HFFc6 (cell line): ENCODE results near the gene JCAD. TPM values are rescaled to one million over a fixed set of nuclear protein-coding genes. Genes with fewer than 3 reads are reported as not detected.
"Not testable (repeated sequence)": the region's sequence is repeated elsewhere in the genome, so short reads cannot be mapped to it uniquely, and the experiment has no call there.

ENCODE experiments used
- DNase-seq: peaks from one replicate; pipeline ENCODE4 v3.0.0-alpha.2; 2018
- H3K27ac Mint-ChIP-seq: 2 replicates; pipeline ENCODE4 v1.8.0; 2020; ENCODE audit warnings: mild to moderate bottlenecking, mixed read lengths
- H3K27me3 Mint-ChIP-seq: 2 replicates; pipeline ENCODE4 v1.8.0; 2021; ENCODE audit warnings: mild to moderate bottlenecking, moderate library complexity, mixed read lengths; ENCODE audit not compliant: insufficient read depth
- H3K36me3 Mint-ChIP-seq: 2 replicates; pipeline ENCODE4 v1.8.0; 2021; ENCODE audit warnings: low read depth, mixed read lengths
- H3K4me1 Mint-ChIP-seq: 2 replicates; pipeline ENCODE4 v1.8.0; 2020; ENCODE audit warnings: low read depth, mixed read lengths
- H3K4me3 Mint-ChIP-seq: 2 replicates; pipeline ENCODE4 v1.8.0; 2020; ENCODE audit warnings: mild to moderate bottlenecking, moderate library complexity, mixed read lengths
- H3K9me3 Mint-ChIP-seq: 2 replicates; pipeline ENCODE4 v1.8.0; 2020; ENCODE audit warnings: mild to moderate bottlenecking, mixed read lengths
- total RNA-seq, 6 experiments: library from RNA; stranded (reverse); fragmentation: NEBNext Ultra II Directional; extraction: Animal tissue kit (Norgen Biotek cat#: 25700); gene quantifications; 2 replicates in 1 of 6; 3 replicates in 5 of 6; pipeline ENCODE4 v1.2.3, GENCODE V29; 2021
- TF ChIP-seq, protein P1 (sequence below): fragments of 200-600 bp; sonication (generic); IDR thresholded peaks from 2 replicates; pipeline ENCODE4 v1.5.0; 2021; ENCODE audit warnings: antibody characterized with exemption, mild to moderate bottlenecking

Gene JCAD
- total RNA-seq, 6 experiments from 2014 or later = 27.7 to 54.4 (median 46.6) TPM

DNA sequence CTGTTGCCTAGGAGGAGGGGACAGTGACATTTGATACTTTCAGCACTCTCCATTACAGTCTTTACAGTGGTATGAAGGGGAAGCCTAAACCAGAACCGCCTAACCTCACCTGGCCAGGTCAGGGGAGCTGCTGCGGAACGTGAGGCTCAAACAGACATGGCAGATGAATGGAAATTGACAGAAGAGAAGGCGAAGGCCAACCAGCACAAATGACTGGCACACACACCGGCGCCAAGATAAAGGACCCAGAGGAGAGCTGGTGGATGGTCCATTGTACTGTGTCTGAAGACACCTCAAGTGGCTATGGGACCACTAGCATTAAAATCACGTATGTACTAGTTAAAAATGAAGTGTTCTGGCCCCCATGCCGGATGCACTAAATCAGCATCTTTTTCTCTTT lies 53.0 kb downstream of the JCAD start:
- H3K36me3 Mint-ChIP-seq = no peaks in the 10 kb centered on the region
- no peak overlapping the region for H3K27ac Mint-ChIP-seq
- TF ChIP-seq, protein P1, sequence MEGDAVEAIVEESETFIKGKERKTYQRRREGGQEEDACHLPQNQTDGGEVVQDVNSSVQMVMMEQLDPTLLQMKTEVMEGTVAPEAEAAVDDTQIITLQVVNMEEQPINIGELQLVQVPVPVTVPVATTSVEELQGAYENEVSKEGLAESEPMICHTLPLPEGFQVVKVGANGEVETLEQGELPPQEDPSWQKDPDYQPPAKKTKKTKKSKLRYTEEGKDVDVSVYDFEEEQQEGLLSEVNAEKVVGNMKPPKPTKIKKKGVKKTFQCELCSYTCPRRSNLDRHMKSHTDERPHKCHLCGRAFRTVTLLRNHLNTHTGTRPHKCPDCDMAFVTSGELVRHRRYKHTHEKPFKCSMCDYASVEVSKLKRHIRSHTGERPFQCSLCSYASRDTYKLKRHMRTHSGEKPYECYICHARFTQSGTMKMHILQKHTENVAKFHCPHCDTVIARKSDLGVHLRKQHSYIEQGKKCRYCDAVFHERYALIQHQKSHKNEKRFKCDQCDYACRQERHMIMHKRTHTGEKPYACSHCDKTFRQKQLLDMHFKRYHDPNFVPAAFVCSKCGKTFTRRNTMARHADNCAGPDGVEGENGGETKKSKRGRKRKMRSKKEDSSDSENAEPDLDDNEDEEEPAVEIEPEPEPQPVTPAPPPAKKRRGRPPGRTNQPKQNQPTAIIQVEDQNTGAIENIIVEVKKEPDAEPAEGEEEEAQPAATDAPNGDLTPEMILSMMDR = no peak
- H3K9me3 Mint-ChIP-seq = no peaks in the 10 kb centered on the region
- no peak overlapping the region for H3K4me3 Mint-ChIP-seq
- peaks cover 11% of the 10 kb centered on the region for H3K27me3 Mint-ChIP-seq
- DNase-seq = no peak
- H3K4me1 Mint-ChIP-seq = peaks cover 15% of the 10 kb centered on the region

DNA sequence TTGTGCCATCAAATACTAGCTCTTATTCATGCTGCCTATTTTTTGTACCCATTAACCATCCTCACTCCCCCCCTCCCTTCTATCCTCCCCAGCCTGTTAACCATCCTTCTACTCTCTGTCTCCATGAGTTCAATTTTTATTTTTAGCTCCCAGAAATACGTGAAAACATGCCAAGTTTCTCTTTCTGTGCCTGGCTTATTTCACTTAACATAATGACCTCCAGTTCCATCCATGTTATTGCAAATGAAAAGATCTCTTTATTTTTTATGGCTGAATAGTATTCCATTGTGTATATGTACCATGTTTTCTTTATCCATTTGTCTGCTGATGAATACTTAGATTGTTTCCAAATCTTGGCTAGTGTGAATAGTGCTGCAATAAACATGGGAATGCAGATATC lies 54.3 kb downstream of the JCAD start:
- not testable (repeated sequence) for H3K4me3 Mint-ChIP-seq, DNase-seq, H3K36me3 Mint-ChIP-seq, H3K27ac Mint-ChIP-seq, H3K9me3 Mint-ChIP-seq
- Mint-ChIP-seq H3K27me3 (peaks cover 11% of the 10 kb centered on the region), H3K4me1 (peaks cover 25% of the 10 kb centered on the region)

DNA sequence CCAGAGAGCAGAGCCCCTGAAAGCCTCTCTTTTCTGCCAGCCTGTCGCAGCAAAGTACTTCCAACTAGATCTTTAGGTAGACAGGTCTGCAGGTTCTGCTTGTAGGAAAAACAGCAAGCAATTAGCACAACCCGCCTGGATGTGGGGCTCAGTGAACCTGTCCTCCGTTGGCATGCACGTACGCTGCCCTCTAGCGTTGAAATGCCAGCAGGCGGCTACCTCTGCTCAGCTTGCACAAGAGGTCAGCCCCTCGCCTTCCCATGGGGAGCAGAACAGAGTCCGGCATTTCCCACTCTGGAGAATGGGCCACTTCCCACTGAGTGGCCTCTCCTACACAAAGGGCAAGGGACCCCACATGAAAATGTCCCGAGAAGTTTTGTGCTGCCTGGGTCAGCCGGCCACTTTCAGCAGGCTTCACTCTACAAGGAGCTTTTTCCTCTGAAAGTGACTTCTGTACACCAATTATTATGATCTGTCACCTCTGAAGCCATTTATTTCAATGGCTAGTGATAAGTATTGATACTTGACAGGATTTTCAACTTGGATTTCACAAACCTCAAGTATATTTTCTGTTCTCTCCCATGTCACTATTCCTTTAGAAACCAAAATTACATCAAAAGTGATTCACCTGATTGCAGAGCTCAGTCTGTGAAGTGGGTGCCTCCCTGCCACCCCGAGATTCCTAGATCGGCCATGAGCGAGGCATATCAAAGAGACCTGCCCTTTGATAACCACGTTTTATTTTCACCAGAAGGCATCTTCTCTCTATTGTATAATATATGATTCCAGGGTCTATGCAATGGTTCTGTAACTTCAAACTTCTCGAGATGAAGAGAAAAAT lies 56.7 kb downstream of the JCAD start:
- Mint-ChIP-seq H3K9me3 (no peaks in the 10 kb centered on the region), H3K27ac (no peak overlapping the region), H3K36me3 (no peaks in the 10 kb centered on the region), H3K4me1 (peaks cover 25% of the 10 kb centered on the region), H3K4me3 (no peak overlapping the region), H3K27me3 (peaks cover 10% of the 10 kb centered on the region)
- peak; percentile 60 for DNase-seq
- TF ChIP-seq, protein P1 = peak; percentile 88

GRCh38 chr10:30000802-30001571 lies 58.4 kb downstream of the JCAD start:
- no peaks in the 10 kb centered on the region for H3K36me3 Mint-ChIP-seq
- H3K9me3 Mint-ChIP-seq = no peaks in the 10 kb centered on the region
- H3K27me3 Mint-ChIP-seq = peaks cover 12% of the 10 kb centered on the region
- peaks cover 25% of the 10 kb centered on the region for H3K4me1 Mint-ChIP-seq
- no peak overlapping the region for H3K4me3 Mint-ChIP-seq
- DNase-seq = peak; percentile 65
- TF ChIP-seq, protein P1 = no peak
- peak overlapping the region; percentile 42 for H3K27ac Mint-ChIP-seq

- H3K4me1 Mint-ChIP-seq = peaks cover 25% of the 10 kb centered on the region
- no peak overlapping the region for H3K27ac Mint-ChIP-seq
- H3K36me3 Mint-ChIP-seq = no peaks in the 10 kb centered on the region
Measured at GRCh38 chr10:29998142-29998808, 61.1 kb downstream of the JCAD start.

More at GRCh38 chr10:29998142-29998808, 61.1 kb downstream of the JCAD start:
- DNase-seq = peak; percentile 68
- no peaks in the 10 kb centered on the region for H3K9me3 Mint-ChIP-seq
- H3K4me3 Mint-ChIP-seq = no peak overlapping the region
- peaks cover 29% of the 10 kb centered on the region for H3K27me3 Mint-ChIP-seq
- TF ChIP-seq, protein P1 = peak; percentile 99
